NCI-H524 (cell line): Measurements from ENCODE around the gene FGB.

Experiments
- DNase-seq, 2 experiments: peaks; one replicate each; lab custom pipeline; 2025; lab: John Stamatoyannopoulos, UW

Gene FGB

DNA sequence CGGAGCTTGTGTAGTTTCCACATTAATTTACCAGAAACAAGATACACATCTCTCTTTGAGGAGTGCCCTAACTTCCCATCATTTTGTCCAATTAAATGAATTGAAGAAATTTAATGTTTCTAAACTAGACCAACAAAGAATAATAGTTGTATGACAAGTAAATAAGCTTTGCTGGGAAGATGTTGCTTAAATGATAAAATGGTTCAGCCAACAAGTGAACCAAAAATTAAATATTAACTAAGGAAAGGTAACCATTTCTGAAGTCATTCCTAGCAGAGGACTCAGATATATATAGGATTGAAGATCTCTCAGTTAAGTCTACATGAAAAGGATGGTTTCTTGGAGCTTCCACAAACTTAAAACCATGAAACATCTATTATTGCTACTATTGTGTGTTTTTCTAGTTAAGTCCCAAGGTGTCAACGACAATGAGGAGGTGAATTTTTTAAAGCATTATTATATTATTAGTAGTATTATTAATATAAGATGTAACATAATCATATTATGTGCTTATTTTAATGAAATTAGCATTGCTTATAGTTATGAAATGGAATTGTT, at the start of gene FGB:
TSS of gene FGB (plus strand) at position 315 of the 558 bp plus-strand sequence. CDS start at position 323, 8 bp downstream.
- DNase-seq, result no peak

DNA sequence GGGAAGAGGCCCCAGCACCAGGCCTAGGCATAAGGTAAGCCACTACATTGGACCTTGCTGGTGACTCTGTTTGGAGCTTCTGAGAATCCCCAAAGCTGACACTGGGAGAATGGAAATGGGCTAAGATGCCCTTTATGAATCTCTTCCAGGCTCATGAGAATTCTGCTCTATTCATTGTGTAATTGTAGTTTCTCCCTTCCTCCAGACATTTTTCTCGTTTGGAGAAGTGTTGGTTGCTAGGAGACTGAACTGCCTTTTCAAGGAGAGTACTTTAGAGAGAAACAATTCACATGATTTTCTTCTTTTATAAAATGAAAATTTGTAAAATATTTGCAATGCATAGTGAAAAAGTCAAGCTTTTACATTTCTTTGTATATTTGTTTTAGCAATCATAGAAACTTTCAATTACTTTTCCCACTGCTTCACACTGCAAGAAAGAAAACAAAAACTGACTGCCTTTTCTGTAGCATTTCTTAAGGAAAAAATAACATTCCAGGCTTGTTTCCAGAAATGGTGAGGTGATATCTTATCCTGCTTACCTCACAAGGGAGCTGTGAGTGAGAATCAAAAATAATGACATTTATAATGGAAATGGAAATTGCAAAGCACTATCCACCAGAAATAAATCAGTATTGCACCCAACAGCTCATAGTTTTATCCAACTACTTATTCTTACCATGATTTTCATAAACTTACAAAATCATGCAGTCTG, 46.3 kb upstream of the FGB start:
- DNase-seq, result no peak

DNA sequence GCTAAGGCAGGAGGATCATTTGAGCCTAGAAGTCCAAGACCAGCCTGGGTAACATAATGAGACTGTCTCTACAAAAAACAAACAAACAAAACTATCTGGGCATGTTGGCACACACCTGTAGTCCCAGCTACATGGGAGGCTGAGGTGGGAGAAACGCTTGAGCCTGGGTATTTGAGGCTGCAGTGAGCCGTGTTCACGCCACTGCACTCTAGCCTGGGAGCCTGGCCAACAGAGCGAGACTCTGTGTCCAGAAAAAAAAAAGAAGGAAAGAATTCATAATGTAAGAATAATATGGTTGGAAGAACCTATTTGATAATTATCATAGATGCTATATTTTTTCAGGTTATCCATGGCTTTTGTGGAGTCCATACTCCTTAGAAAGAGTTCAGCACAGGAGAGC, 45.2 kb upstream of the FGB start:
- DNase-seq, result no peak

DNA sequence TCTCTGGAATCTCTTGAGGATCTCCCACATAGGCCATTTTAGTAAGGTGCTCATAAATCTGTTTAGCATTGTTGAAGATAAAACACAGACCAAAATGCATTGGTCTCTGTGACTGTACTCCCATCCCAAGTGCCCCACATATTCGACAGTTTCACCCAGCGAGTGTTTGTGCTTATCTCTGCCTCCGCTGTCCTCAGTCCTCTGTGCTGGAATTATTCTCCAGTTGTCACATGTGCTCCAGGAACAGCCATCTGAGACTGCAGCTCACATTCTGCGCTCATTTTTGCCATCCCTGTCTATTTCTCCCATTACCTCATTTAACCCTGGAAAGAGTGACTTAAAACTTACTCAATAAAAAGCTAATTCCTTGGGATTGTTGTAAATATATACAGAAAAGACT, 43.6 kb upstream of the FGB start:
- no peak for DNase-seq

DNA sequence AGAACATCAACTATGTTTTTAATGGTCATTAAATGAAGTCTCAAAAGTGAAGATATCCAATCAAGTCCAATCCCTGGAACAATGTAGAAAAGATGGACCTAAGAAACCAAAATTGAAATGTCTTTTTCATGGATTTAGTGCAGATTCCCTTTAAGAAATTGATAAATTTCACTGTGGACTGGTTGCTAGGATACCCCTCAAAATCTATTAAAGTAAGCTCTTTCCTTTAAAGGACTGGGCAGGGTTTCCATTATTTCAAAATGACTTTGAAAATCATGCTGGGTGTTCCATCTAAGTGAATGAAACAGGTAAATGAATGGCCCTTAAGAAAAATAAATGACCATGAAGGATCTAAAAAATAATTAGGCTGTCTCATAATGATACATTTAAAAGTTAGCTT, 41.2 kb upstream of the FGB start:
- DNase-seq, result no peak

DNA sequence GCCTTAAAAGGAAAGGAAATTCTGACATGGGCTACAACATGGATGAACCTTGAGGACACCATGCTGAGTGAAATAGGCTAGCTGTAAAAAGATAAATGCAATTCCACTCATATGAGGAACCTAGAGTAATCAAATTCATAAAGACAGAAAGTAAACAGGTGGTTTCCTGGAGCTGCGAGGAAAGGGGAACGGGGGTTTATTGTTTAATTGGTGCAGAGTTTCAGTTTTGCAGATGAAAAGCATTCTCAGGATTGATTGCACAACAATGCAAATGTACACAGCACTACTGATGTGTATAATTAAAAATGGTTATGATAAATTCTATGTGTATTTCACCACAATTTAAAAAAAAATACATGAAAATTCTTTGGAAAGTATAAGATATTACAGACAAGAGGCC, 36.7 kb upstream of the FGB start:
- DNase-seq, result no peak

DNA sequence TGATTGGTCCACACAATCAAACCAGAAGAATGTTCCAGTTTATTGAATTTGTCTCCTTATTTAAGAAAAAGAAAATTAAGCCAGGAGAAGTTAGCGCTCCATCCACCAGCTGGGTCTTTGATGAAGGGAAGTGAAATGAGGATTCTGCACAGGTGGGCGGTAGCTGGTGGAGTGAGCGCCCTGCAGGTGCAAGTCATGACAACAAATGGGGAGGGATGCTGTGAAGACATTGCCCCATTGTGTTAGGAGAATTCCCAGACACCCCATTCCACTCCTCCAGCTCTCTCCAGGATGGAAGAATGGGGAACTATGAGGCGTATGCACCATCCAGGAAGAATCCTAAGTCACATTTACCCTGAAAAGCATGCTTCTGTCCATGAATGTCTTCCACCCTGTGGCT, 35.5 kb upstream of the FGB start:
- DNase-seq, result no peak

DNA sequence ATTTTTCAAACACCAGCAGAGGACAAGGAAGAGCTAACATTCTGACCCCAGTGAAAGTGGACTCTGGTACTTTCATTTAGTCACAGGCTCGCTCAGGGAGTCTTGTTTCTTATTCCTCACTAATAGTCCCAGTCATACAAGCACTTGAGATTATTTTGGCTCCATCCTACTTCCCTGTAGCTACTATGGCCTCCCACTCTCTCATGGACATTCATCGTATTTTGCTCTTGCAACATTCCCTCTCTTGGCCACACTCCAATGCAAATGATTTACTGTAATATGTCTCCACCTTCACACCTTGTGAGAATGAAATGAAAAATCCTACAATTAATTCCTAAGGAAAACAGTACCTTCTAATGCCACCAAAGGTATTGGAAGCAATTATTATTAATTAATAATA, 33.9 kb upstream of the FGB start:
- DNase-seq, result no peak

DNA sequence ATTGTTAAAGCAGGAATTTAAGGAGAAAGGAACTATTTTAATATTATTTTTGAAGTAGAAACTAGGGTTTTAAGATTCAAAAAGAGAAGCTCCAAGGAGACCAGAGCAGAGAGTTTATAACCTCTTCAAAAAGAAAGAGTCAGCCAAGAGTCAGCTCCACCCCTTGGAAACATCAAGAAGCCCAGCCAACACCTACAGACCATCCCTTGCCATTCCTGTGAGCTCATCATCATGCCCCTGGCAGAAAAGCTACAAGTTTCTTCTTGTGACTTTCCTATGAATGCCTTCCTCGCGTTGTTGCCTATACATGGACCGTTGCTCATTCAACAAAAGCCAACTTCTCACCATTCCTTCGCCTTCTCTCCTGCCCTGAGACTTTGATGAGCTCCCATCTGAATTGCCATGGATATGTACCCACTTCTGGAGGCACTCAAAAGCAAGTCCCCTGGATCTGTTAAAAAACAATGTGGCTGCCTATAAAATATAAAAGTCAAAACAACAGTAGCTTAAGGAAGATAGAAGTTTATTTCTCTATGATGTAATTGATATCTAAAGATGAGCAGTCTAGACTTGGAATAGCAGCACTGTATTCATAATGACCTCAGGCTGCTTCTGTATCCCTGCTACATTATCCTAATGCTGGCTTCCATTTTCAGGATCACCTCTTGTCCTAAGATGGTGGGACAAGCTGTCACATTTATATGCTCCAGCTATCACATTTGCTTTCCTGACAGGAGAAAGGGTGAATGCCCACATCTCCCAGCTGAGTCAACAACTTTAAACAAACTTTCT, 32.9 kb upstream of the FGB start:
- no peak for DNase-seq

DNA sequence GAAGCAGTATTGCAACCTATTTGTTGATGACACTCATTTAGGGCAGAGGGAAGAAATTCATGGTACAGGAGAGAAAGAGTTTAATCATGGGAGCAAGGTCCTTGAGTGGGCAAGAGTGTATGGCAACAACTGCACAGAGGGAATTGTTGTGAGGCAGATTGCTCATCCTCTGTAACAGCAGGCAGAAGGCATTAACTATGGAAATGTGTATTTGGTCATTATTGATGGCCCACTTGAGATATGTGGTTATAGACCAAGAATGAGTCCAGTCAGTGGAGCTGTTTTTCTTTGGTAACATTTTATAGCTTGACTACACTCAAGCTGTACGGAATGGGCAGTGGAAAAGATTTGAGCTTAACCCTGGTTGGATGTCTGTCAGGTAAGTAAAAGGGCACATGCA, 28.5 kb upstream of the FGB start:
- no peak for DNase-seq

DNA sequence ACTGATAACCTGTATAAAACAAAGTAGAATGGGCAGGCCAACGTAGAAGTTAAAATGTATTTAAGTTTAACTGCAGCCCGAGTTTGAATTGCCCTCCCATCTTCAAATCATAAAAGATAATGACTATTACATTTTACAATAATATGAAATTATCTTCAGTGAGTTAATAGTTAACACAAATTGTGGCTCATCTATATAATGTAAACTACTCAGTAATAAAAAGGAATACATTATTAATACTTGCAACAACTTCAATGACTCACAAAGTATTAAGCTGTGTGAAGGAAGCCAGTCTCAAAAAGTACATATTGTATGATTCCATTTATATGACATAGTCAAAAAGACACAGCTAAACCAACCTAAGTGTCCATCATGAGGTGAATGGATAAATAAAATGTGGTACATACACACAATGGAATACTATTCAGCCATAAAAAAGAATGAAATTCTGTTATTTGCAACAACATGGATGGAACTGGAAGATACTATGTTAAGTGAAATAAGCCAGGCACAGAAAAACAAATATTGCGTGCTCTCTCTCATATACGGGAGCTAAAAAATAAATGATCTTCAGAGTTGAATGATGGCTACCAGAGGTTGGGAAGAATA, 20.4 kb upstream of the FGB start:
- no peak for DNase-seq

DNA sequence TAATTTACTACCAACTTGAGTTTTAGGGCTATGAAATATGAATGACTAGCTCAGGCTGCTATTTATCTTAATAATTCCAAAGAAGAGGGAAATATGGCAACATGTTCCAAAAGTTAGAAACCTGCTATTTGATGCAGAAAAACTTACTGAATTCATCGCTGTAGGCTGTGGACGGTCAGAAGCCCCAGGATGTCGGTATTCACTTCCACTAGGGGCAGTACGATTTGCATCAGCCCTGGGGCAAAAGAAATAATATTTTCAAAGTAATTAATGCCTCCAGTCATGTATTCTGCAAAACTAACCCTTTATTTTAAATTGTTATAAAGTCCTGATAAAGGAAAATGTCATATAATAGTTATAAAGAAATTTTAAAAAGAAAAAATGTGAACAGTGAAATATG, 17.1 kb upstream of the FGB start:
- DNase-seq, result no peak

DNA sequence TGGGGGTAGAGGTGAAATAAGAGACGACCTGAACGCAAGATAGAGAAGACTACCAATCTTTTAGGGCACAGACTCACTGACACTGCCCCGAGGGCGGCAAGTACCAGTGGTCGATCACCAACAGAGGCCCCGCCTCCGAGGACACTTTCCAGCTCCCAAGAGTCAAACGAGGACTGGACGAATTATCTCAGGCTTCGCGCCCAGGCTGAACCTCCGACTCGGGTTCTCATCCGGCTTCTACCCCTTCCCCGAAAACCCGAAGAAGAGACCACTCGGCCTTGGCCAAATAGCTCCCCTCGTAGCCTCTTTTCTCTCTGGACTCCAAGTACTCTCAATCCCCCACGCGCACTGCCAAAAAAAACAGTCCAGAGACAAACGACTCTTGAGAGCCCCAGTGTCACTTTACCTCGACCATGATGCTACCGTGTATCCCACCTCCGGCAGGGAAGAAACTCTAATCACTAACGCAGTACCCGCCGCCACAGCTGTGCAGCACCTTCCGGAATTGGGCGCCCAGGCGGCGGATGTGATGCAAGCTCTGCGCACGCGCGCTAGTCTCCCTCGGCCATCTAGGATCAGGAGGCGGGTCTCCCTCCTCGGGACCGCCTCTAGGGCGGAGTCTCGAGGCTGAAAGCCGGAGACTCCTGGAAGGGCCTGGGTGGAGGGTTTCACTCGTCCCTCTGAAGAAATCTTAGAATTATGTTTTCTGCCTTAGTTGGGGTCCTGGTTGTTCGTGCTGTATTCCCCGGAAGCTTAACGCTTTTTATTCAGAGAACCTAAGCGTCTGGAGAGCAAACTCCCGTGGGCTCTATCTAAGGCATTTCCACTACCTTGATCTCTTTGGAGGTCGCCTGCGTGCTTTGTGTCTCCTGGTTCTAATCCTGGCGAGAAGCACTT, 12.7 kb upstream of the FGB start, which contains the start of gene PLRG1:
TSS of gene PLRG1 (minus strand) at position 507 of the 897 bp plus-strand sequence. CDS start at position 415, 92 bp downstream.
- peak; percentile 62 to 87 for DNase-seq

DNA sequence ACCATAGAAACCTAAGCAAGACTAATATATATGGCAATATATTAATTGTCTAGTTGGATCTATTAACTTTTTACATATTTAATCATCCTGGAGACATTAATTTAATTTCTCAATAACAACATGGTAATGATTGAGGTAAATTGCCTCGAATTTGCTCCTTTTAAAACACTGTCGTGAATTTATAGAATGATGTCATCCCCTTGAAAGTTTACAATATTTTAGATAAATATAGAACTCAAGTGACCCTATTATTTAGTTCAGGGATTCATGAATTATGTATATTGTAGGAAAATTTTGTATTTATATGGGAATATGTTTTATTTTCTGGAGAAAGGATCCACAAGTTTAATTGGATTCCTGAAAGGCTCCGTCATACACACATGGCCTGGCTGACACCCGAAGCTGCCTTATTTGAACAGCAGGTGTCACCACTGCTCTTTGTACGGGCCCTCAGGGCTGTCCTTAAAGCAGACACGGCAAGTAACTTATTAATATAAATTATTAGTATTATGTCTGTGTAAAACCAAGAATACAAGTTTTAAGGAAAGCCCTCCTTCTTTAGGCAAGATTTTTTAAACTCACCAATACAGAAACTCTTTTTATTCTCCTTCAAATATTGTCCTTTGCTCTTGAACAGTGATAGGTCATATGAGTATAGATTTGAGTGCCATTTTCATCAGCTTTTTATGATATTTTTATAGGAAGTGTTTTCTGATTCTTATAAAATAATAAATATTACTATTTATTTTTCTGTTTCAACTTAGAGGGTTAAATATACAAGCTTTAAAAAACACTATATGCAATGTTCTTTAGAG, 10.7 kb upstream of the FGB start:
- peak; percentile 8 to 41 for DNase-seq

DNA sequence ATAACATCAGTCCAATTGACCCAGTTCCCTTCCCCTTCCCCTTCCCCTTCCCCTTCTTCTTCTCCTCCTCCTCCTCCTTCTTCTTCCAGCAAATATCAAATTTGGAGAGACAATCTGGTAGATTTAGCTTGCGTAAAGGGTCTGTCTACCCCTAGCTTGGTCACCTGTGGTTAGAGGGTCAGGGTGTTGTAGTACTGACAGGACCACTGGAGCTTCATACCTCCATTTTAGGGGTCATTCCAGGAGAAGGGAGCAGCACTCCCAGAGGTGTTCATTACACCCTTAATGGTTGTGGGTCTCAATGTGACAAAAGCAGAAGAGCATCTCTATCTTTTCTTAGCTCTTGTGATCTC, 3.7 kb upstream of the FGB start:
- DNase-seq, result no peak

DNA sequence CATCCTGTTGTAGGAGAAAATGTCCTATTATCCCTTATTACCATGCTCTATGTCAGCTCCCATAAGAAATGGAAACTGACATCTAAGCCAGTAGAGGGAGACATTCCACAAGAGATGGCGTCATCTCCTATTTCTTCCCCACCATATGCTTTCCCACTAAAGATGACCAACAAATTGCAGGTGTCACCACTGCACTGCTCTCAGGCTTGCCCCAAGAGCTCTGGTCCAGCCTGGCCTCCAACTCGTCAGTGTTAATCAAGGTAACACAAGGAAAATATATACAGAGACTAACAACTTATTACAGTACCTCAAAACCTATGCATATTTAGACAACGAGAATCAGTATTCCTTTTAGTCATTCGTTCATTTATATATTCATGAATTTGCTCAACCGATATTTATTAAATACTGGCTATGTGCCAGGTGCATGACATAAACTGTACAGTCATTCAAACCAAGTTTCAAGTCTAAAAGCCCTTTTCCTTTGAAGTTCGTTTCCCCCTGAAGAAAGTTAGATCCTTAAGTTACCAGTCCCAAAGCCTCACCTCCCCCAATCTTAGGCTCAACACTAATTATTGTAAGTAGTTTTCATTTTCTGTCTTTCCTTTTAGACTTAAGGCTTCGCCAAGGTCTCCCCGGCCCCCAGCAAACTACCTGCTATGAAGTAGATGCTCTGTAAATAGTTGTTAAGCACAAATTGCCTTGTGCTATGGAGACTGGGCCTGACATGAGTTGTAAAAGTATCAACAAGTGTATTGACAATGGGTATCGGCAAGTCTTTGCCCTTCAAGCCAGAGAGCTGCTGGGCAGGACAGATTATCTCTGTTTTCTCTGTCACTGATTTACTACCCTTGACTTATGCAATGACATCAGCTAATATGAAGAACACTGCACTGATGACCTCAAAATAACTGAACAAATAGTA, 3.1 kb upstream of the FGB start:
- DNase-seq, result peak; percentile 1 to 36

DNA sequence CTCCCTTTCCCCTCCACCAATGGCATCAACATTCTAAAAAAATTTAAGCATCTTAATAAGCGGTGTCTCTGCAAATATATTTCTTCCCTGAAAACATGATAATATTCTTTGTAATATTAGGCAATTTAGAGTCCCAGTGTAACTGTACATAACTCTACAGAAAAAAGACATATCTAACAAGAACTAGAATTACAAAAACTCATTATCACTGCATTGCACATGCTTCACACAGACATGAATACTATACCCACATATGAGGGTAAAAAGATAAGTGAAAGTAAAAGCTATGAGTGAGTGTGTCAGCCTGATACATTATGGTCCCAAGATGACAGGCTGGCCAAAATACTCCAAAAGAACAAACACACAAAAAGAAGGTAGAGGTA, 2.4 kb upstream of the FGB start:
- DNase-seq, result no peak

DNA sequence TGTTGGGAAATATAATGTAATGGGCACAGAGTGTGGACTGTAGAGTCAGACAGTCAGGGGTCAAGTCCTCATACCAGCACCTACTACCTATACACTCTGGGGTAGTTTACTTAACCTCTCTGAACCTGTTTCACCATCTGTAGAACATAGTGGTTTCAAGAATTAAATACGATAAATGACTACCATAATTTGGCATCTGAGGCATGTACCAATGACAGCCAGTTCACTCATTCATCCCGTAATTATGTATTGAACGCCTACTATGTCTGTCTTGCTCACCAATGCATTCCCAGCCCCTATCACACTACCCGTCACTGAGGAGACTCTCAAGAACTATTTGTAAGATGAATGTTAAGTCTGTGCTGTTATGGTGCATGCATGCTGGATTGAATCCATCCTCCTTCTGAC, 2.0 kb upstream of the FGB start:
- no peak for DNase-seq

DNA sequence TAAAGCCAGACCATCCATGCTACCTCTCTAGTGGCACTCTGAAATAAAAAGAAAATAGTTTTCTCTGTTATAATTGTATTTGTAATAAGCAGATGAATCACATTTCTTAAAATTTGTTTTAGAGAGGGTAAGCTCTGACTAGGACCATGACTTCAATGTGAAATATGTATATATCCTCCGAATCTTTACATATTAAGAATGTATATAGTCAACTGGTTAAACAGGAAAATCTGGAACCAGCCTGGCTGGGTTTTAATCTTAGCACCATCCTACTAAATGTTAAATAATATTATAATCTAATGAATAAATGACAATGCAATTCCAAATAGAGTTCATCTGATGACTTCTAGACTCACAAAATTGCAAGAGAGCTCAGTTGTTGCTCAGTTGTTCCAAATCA, 1.5 kb downstream of the FGB start:
- no peak for DNase-seq

DNA sequence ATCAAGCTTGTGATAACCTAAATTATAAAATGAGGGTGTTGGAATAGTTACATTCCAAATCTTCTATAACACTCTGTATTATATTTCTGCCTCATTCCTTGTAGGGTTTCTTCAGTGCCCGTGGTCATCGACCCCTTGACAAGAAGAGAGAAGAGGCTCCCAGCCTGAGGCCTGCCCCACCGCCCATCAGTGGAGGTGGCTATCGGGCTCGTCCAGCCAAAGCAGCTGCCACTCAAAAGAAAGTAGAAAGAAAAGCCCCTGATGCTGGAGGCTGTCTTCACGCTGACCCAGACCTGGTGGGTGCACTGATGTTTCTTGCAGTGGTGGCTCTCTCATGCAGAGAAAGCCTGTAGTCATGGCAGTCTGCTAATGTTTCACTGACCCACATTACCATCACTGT, 2.9 kb downstream of the FGB start:
- no peak for DNase-seq
